HUDEP-2 (cell line): ENCODE measurements around the gene CDKN3.

Source experiments
- DNase-seq, 76 experiments: peaks; one replicate each; lab custom pipeline; 2025; ENCODE audit not compliant: unreplicated experiment in 76 of 76; lab: John Stamatoyannopoulos, UW

CDKN3 gene

GRCh38 chr14:54396493-54397335 is at the start of gene CDKN3:
Gene CDKN3, plus strand, starts transcription at chr14:54397007. Its CDS starts 62 bp downstream, at chr14:54397069.
- DNase-seq: peak; percentile 19 to 99 (median 96)

GRCh38 chr14:54347044-54347443 is 49.8 kb upstream of the CDKN3 start:
- DNase-seq: no peak

- peak in 28 of 76 experiments; percentile 2 to 68 (median 36) for DNase-seq
These were observed 48.7 kb upstream of the CDKN3 start for GRCh38 chr14:54348001-54348611.

GRCh38 chr14:54348923-54349620 is 47.7 kb upstream of the CDKN3 start:
- DNase-seq: no peak

GRCh38 chr14:54349713-54350112 is 47.1 kb upstream of the CDKN3 start:
- no peak for DNase-seq

- no peak for DNase-seq
These were observed 46.6 kb upstream of the CDKN3 start for GRCh38 chr14:54350203-54350602.

- DNase-seq: no peak
These were observed 43.5 kb upstream of the CDKN3 start for GRCh38 chr14:54353266-54353665.

GRCh38 chr14:54353694-54354093 is 43.1 kb upstream of the CDKN3 start:
- no peak for DNase-seq

GRCh38 chr14:54354096-54354495 is 42.7 kb upstream of the CDKN3 start:
- no peak for DNase-seq

GRCh38 chr14:54354968-54355641 is 41.7 kb upstream of the CDKN3 start:
- DNase-seq: no peak

- DNase-seq: no peak
These were observed 41.1 kb upstream of the CDKN3 start for GRCh38 chr14:54355698-54356097.

GRCh38 chr14:54356172-54356571 is 40.6 kb upstream of the CDKN3 start:
- no peak for DNase-seq

- DNase-seq: no peak
These were observed 36.1 kb upstream of the CDKN3 start for GRCh38 chr14:54360667-54361066.

- DNase-seq: no peak
These were observed 34.7 kb upstream of the CDKN3 start for GRCh38 chr14:54362089-54362504.

- DNase-seq: no peak
These were observed 33.9 kb upstream of the CDKN3 start for GRCh38 chr14:54362759-54363437.

GRCh38 chr14:54364555-54365415 is 32.0 kb upstream of the CDKN3 start:
- no peak for DNase-seq

- peak in 47 of 76 experiments; percentile 2 to 68 (median 20) for DNase-seq
These were observed 29.8 kb upstream of the CDKN3 start for GRCh38 chr14:54366736-54367735.

GRCh38 chr14:54368291-54368690 is 28.5 kb upstream of the CDKN3 start:
- no peak for DNase-seq
